ENCODE data around the gene DDX10. TPM values are rescaled to one million over a fixed set of nuclear protein-coding genes. Genes with fewer than 3 reads are reported as not detected.

DDX10 gene
- total and polyA plus RNA-seq, 7 donors: 12.0 to 41.0 (median 18.2) TPM

DNA sequence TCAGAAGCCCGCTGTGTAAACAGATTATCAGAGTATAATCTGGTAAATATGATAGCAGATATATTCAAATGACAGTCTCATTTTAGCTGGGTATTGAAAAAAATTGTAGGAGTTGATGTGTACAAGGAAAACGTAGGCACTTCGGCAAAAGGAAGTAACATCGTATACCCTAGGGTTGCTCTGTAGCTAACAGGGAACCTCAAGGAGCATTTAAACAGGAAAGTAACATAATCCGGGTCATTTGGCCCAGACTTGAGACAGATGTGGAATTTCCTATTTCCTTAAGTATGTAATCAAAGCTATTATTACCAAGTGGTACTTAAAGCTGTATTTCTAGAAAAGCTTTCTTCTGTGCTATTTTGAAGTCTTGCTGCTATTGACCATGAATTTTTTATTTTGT, 215.6 kb downstream of the DDX10 start:
- H3K4me1 ChIP-seq: no peaks in the 10 kb centered on the region
- no peak overlapping the region for H3K27ac ChIP-seq
- WGBS, 2 donors: 68 to 70% methylated on average over 5 of the region's 5 CpGs
- H3K36me3 ChIP-seq: no peaks in the 10 kb centered on the region
- no peak for DNase-seq
- H3K4me3 ChIP-seq: no peak overlapping the region
- TF ChIP-seq POLR2A (IDR thresholded peaks at IDR 0.05) (no peak), POLR2AphosphoS5 (IDR thresholded peaks at IDR 0.05) (no peak), EP300 (IDR thresholded peaks at IDR 0.05) (no peak)
- TF ChIP-seq, protein P1, sequence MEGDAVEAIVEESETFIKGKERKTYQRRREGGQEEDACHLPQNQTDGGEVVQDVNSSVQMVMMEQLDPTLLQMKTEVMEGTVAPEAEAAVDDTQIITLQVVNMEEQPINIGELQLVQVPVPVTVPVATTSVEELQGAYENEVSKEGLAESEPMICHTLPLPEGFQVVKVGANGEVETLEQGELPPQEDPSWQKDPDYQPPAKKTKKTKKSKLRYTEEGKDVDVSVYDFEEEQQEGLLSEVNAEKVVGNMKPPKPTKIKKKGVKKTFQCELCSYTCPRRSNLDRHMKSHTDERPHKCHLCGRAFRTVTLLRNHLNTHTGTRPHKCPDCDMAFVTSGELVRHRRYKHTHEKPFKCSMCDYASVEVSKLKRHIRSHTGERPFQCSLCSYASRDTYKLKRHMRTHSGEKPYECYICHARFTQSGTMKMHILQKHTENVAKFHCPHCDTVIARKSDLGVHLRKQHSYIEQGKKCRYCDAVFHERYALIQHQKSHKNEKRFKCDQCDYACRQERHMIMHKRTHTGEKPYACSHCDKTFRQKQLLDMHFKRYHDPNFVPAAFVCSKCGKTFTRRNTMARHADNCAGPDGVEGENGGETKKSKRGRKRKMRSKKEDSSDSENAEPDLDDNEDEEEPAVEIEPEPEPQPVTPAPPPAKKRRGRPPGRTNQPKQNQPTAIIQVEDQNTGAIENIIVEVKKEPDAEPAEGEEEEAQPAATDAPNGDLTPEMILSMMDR (IDR thresholded peaks at IDR 0.05): no peak
- no peaks in the 10 kb centered on the region for H3K27me3 ChIP-seq
- no peaks in the 10 kb centered on the region for H3K9me3 ChIP-seq
- intact Hi-C loops (cut with DNase I): no loop called here

DNA sequence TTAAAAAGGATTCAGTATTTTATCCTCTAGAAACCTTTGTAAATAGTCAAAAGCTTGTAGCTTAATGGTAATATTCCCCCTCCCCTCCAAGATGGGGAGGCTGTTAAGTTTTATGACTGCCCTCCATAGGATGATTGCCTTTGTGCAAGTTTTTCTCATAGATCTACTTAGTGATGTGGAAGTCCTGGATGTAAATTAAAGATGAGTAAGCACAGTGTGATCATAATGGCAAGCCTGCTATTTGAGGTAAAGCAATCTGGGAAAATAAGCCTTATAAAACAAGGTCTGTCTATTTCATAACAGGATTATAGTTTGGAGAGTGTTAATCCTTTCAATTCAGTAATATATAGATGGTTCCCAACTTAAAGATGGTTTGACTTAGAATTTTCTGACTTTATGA, 216.3 kb downstream of the DDX10 start:
- TF ChIP-seq POLR2A (IDR thresholded peaks at IDR 0.05) (no peak), EP300 (IDR thresholded peaks at IDR 0.05) (no peak), POLR2AphosphoS5 (IDR thresholded peaks at IDR 0.05) (no peak)
- TF ChIP-seq, protein P1 (IDR thresholded peaks at IDR 0.05): no peak
- Histone ChIP-seq H3K4me3 (no peak overlapping the region), H3K4me1 (no peaks in the 10 kb centered on the region), H3K27me3 (no peaks in the 10 kb centered on the region), H3K9me3 (no peaks in the 10 kb centered on the region), H3K27ac (no peak overlapping the region), H3K36me3 (no peaks in the 10 kb centered on the region)
- DNase-seq: no peak
- intact Hi-C loops (cut with DNase I): no loop called here

DNA sequence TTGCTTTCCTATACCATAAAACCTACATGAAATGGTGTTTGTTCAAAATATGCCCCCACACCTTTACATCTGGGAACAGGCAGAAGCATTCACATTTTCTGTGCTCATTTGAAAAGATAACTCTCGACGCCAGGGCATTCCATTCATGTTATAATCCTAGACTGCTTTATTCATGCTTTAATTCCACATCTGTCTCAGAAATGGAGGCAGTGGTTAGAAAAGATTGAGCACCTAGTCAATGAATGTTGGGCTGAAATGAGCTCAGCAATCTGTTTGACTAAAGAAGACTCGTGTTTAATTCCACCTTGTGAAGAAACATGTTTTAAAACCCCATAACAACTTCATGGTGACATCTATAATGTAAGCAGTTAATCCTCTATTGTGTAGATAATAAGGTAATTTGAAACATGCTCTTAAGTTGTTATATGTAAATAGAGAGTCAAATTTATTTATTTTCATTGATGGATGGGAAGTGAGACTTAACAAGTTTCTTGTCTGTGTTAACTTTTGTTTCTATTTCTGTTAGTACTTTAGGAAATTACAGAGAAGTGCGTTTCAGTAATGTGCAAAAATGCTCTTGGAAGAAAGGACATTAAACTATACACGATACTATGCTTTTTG, 217.5 kb downstream of the DDX10 start:
- no peak for DNase-seq
- Histone ChIP-seq H3K27ac (no peak overlapping the region), H3K36me3 (no peaks in the 10 kb centered on the region), H3K27me3 (no peaks in the 10 kb centered on the region), H3K4me3 (no peak overlapping the region), H3K9me3 (no peaks in the 10 kb centered on the region), H3K4me1 (no peaks in the 10 kb centered on the region)
- TF ChIP-seq EP300 (IDR thresholded peaks at IDR 0.05) (no peak), POLR2A (IDR thresholded peaks at IDR 0.05) (no peak), POLR2AphosphoS5 (IDR thresholded peaks at IDR 0.05) (no peak)
- TF ChIP-seq, protein P1 (IDR thresholded peaks at IDR 0.05): no peak
- WGBS, 2 donors: 85 to 91% methylated on average over 5 of the region's 5 CpGs
- intact Hi-C loops (cut with DNase I): no loop called here

DNA sequence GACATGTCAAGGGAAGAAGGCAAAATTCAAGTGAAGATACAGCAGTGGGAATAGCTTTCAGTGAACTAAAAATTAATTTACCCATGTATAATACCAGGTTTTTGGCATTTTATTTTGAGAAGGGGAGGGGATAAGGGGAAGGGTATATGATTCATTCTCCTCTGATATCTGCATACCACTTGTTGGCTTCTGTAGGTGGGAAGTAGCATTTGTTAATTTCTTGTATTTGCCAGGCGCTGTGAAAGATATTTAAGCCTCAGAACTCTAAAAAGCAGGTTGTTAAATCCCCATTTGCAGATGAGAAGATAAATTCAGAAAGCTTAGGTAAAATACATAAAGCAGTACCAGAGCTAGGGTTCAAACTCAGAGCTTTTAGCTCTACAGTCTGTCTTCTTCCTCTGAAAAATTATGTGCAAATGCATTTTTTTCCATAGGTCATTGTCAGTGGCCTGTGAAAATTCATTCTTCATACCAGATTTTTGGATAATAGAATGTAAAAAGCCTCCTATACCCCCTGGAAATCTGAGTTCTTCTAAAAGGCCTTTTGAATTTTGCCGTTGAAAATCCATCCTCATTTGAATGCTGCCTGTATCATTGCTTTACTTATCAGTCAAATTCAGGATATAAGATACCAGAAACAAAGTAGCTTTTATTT, 221.3 kb downstream of the DDX10 start:
- DNase-seq: no peak
- Histone ChIP-seq H3K4me3 (no peak overlapping the region), H3K27me3 (no peaks in the 10 kb centered on the region), H3K36me3 (no peaks in the 10 kb centered on the region), H3K9me3 (no peaks in the 10 kb centered on the region), H3K4me1 (no peaks in the 10 kb centered on the region), H3K27ac (no peak overlapping the region)
- intact Hi-C loops (cut with DNase I): no loop called here
- TF ChIP-seq POLR2AphosphoS5 (IDR thresholded peaks at IDR 0.05) (no peak), POLR2A (IDR thresholded peaks at IDR 0.05) (no peak), EP300 (IDR thresholded peaks at IDR 0.05) (no peak)
- TF ChIP-seq, protein P1 (IDR thresholded peaks at IDR 0.05): no peak
- WGBS, 2 donors: 91 to 95% methylated on average over 2 of the region's 2 CpGs

DNA sequence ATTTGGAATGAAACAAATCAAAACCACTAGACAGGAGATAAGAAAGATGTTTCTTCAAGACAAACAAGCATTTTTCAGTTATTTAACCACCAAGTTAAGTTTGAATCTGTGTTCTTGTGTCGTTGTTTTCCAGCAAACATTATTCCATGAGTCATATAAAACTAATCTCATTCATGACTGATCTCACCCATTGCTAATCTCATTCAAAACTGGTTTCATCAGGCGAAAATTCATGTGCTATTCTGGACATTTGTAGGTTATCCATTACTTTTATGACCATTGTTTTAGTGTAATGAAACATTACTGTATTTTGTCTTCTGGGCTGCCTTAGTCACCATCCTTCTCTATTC, 221.8 kb downstream of the DDX10 start:
- Histone ChIP-seq H3K4me1 (no peaks in the 10 kb centered on the region), H3K36me3 (no peaks in the 10 kb centered on the region), H3K27ac (no peak overlapping the region), H3K9me3 (no peaks in the 10 kb centered on the region), H3K4me3 (no peak overlapping the region), H3K27me3 (no peaks in the 10 kb centered on the region)
- no peak for DNase-seq
- TF ChIP-seq POLR2AphosphoS5 (IDR thresholded peaks at IDR 0.05) (no peak), EP300 (IDR thresholded peaks at IDR 0.05) (no peak), POLR2A (IDR thresholded peaks at IDR 0.05) (no peak)
- 74 to 86% methylated on average over 2 of the region's 2 CpGs for WGBS, 2 donors
- intact Hi-C loops (cut with DNase I): no loop called here
